ENCODE results near the gene MPP3.
"Not testable (repeated sequence)": the region's sequence is repeated elsewhere in the genome, so short reads cannot be mapped to it uniquely, and the experiment has no call there.

MPP3 gene

DNA sequence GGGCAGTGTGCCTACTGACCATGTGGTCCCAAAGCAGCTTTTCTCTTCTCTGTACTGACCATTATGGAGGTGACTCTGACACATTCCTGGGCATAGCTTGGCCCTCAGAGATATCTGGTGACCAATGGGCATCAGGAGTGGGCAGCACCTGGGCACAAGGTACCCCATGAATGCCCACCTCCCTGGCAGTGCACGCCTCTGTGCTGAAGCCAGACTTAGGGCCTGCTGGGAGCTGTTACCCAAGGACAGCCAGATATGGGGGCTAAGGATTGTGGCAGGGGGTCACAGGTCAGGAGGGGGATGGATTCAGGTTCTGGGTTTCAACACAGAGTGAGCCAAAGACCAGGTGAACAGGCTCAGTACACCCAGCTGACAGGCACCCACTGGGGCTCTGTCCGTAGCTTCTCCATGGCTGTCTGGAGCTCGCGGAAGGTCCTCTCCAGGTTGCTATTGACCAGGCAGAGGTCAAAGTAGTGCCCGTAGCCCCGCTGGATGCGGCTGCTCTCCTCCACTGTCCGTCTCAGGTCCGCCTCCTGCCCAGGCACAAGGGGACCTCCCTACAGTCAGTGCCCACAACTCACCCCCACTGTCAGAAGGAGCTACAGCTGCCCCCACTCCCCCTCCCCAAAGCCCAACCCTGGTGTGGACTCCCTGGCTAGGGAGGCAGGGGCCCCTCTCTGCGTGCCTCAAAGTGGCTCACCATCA, 44.7 kb upstream of the MPP3 start:
- TF ChIP-seq Cebpa-rat (IDR thresholded peaks at IDR 0.05) = no peak
- H3K9me3 ChIP-seq (replicated peaks in 1 of 11) = peaks cover 0 to 10% (median 0%) of the 10 kb centered on the region in 11 experiments; a peak in 3 of 22 replicates
- H3K4me3 ChIP-seq = no peak overlapping the region
- H3K4me2 ChIP-seq = no peak overlapping the region
- no peaks in the 10 kb centered on the region for H3K27me3 ChIP-seq
- H3K4me1 ChIP-seq = peaks cover 0 to 4% (median 0%) of the 10 kb centered on the region in 10 experiments; a peak in 2 of 20 replicates
- H4K20me1 ChIP-seq = peaks cover 0 to 10% (median 0%) of the 10 kb centered on the region in 11 experiments; a peak in 2 of 22 replicates
- no peak overlapping the region for H3K9ac ChIP-seq
- H3K36me3 ChIP-seq = no peaks in the 10 kb centered on the region
- no peak overlapping the region for H3K27ac ChIP-seq

DNA sequence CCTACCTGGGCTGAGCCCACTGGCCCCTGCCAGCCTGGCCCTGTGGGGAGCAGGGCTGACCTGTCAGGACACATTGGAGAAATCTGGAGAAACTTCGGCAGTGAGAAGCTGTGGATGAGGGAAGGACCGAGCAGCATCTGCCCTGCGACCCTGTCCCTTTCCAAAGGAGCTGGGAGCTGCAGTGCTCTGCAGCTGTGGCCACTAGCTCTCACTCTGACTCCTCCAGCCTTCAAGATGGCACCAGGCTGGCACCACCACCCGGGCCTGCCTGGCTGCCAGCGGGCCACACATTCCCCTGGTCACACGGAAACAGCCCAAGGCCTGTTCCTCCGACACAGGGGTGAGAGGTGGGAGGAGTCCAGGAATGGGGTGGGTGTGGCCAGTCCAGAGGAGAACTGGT, 44.1 kb upstream of the MPP3 start:
- Histone ChIP-seq H3K4me3 (no peak overlapping the region), H4K20me1 (peaks cover 0 to 10% (median 0%) of the 10 kb centered on the region in 11 experiments; a peak in 2 of 22 replicates), H3K4me2 (no peak overlapping the region), H3K27me3 (no peaks in the 10 kb centered on the region), H3K36me3 (no peaks in the 10 kb centered on the region), H3K4me1 (peaks cover 0 to 4% (median 0%) of the 10 kb centered on the region in 10 experiments; a peak in 2 of 20 replicates), H3K27ac (no peak overlapping the region), H3K9ac (no peak overlapping the region), H3K9me3 (replicated peaks in 1 of 11) (peaks cover 0 to 10% (median 0%) of the 10 kb centered on the region in 11 experiments; a peak in 3 of 22 replicates)
- TF ChIP-seq Cebpa-rat (IDR thresholded peaks at IDR 0.05) = no peak

DNA sequence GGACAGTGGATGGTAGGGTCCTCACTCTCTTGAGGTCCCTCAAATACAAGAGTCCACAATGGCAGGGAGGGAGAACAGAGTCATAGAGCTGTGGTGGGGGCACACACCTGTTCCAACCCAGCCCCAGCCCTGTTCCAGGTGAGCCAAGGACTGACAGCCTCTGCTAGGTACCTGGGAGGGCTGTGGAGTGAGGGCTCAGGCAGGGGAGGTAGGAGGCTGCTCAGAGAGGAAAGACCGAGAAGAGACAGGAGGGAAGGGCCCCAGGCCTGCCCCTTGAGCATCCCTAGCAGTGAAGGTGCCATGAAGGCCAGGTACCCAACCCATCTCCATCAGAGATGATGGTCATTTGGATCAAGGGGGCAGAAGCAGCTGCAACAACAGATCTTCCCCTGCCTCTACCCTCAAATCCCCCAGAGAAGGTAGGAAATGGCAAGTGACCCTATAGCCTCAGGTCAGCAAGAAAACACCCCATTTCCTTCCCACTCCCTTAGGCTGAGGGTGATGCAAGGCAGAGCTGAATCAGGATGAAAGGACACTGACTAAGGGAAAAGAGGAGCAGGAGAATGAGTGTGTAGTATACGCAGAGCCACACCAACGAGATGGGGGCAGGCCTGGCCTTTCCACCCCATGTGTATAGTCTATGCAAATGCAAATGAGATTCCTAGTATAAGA, 42.7 kb upstream of the MPP3 start:
- no peak for TF ChIP-seq Cebpa-rat (IDR thresholded peaks at IDR 0.05)
- Histone ChIP-seq H3K27ac (no peak overlapping the region), H3K9ac (no peak overlapping the region), H3K9me3 (replicated peaks in 1 of 11) (peaks cover 0 to 10% (median 0%) of the 10 kb centered on the region in 11 experiments; a peak in 3 of 22 replicates), H3K4me1 (peaks cover 0 to 4% (median 0%) of the 10 kb centered on the region in 10 experiments; a peak in 2 of 20 replicates), H3K27me3 (no peaks in the 10 kb centered on the region), H4K20me1 (peaks cover 0 to 7% (median 0%) of the 10 kb centered on the region in 11 experiments; a peak in 2 of 22 replicates), H3K4me3 (no peak overlapping the region), H3K4me2 (no peak overlapping the region), H3K36me3 (no peaks in the 10 kb centered on the region)

DNA sequence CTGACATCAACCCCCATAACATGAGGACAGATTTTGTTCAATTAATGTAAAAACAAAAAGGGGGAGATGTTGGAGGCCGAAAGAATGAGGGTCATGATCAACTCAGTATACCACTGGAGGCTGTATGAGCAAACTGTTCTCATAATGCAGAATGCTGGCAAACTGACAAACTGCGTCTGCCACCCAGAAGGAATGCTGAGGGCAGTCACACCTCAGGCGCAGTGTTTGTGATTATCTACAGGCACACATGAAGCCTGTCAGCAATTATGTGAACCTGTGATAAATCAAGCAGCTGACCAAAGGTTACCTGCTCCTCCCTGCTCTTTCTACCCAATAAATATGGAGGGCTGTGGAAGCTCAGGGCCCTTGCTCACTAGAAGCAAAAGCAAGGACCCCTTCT, 41.3 kb upstream of the MPP3 start:
- peaks cover 0 to 4% (median 0%) of the 10 kb centered on the region in 10 experiments; a peak in 2 of 20 replicates for H3K4me1 ChIP-seq
- no peak overlapping the region for H3K27ac ChIP-seq
- H4K20me1 ChIP-seq = peaks cover 0 to 6% (median 0%) of the 10 kb centered on the region in 11 experiments; a peak in 1 of 22 replicates
- H3K27me3 ChIP-seq = no peaks in the 10 kb centered on the region
- H3K9me3 ChIP-seq (replicated peaks in 1 of 11) = peaks cover 0 to 10% (median 0%) of the 10 kb centered on the region in 11 experiments; a peak in 4 of 22 replicates
- H3K9ac ChIP-seq = no peak overlapping the region
- no peak overlapping the region for H3K4me3 ChIP-seq
- H3K4me2 ChIP-seq = no peak overlapping the region
- no peaks in the 10 kb centered on the region for H3K36me3 ChIP-seq
- no peak for TF ChIP-seq Cebpa-rat (IDR thresholded peaks at IDR 0.05)

DNA sequence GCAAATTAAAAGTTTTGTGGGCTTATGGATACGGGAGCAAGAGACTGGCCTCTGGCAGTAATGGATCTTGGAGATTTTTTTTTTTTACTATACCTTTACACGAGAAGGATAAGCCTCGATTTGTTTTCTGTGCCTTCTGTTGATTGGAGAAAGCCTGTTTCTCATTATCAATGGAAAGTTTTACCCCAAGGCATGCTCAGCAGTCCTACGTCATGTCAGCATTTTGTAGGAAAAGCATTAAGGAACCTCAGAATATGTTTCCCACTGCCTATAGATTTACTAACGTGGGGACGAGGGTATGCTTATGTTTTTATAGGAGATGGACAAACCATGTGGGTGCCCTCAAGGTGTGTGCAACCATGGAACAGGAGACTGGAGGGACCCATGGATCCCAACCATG, 40.9 kb upstream of the MPP3 start:
- H3K36me3 ChIP-seq = no peaks in the 10 kb centered on the region
- TF ChIP-seq Cebpa-rat (IDR thresholded peaks at IDR 0.05) = no peak

DNA sequence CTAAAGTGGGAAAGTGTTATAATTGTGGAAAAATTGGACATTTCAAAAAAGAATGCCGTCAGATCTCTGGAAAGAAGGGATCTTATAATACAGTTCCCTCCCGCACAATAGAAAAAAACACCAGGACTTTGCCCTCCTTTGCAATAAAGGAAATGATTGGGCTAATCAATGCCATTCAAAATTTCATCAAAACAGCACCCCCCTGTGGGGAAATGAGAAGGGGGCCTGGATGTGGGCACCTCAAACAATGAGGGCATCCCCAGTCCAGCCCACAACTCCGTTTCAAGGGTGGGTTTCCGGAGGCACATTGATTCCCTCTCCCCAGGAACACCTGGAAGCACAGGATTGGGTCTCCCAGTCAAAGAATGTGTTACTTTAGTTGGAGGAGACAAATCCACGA, 40.1 kb upstream of the MPP3 start:
- Histone ChIP-seq H3K36me3 (no peaks in the 10 kb centered on the region), H3K9ac (no peak overlapping the region), H3K4me2 (no peak overlapping the region), H3K4me3 (no peak overlapping the region), H3K4me1 (peaks cover 0 to 8% (median 3%) of the 10 kb centered on the region in 10 experiments; a peak in 9 of 20 replicates), H4K20me1 (0 out of 22 replicates have a peak, but pooled peaks cover 0 to 3% (median 0%) of the 10 kb centered on the region in 11 experiments), H3K9me3 (replicated peaks in 1 of 11) (peaks cover 0 to 16% (median 10%) of the 10 kb centered on the region in 11 experiments; a peak in 13 of 22 replicates), H3K27me3 (no peaks in the 10 kb centered on the region), H3K27ac (no peak overlapping the region)
- TF ChIP-seq Cebpa-rat (IDR thresholded peaks at IDR 0.05) = no peak

More for the DNA sequence above, 40.9 kb upstream of the MPP3 start:
- Histone ChIP-seq H3K4me2 (no peak overlapping the region), H3K4me3 (no peak overlapping the region), H3K4me1 (peaks cover 0 to 3% (median 0%) of the 10 kb centered on the region in 10 experiments; a peak in 3 of 20 replicates), H3K27me3 (no peaks in the 10 kb centered on the region), H3K9me3 (replicated peaks in 1 of 11) (peaks cover 0 to 12% (median 4%) of the 10 kb centered on the region in 11 experiments; a peak in 12 of 22 replicates), H4K20me1 (peaks cover 0 to 6% (median 0%) of the 10 kb centered on the region in 11 experiments; a peak in 1 of 22 replicates), H3K27ac (no peak overlapping the region), H3K9ac (no peak overlapping the region)

DNA sequence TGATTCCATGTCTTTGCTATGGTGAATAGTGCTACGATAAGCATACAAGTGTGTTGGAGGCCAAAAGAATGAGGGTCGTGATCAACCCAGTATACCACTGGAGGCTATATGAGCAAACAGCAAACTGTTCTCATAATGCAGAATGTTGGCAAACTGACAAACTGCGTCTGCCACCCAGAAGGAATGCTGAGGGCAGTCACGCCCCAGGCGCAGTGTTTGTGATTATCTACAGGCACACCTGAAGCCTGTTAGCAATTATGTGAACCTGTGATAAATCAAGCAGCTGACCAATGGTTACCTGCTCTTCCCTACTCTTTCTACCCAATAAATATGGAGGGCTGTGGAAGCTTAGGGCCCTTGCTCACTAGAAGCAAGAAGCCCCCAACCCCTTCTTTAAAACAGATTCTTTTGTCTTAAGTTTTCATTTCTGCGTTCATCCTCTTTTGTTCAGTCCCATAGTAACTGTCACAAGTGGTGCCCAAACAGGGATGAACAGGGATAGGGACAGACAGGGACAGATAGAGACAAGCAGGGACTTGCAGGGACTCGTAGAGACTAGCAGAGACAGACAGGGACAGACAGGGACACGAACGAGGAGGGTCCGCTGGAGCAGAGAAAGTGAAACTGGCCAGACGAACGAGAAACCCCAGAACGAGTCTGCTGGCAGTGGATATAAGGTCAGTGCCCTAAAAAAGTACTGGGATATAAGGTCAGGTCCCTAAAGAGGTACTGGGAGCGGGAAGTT, 39.2 kb upstream of the MPP3 start:
- no peak overlapping the region for H3K9ac ChIP-seq
- TF ChIP-seq Cebpa-rat (IDR thresholded peaks at IDR 0.05) = no peak
- no peaks in the 10 kb centered on the region for H3K27me3 ChIP-seq
- 0 out of 22 replicates have a peak overlapping the region, but pooled peaks of 1 of the 11 experiments have one; percentile 20 for H3K4me2 ChIP-seq
- no peaks in the 10 kb centered on the region for H4K20me1 ChIP-seq
- H3K36me3 ChIP-seq = no peaks in the 10 kb centered on the region
- peaks cover 0 to 16% (median 10%) of the 10 kb centered on the region in 11 experiments; a peak in 13 of 22 replicates for H3K9me3 ChIP-seq (replicated peaks in 1 of 11)
- H3K4me1 ChIP-seq = peaks cover 0 to 18% (median 4%) of the 10 kb centered on the region in 10 experiments; a peak in 9 of 20 replicates
- H3K27ac ChIP-seq = no peak overlapping the region
- H3K4me3 ChIP-seq = no peak overlapping the region

DNA sequence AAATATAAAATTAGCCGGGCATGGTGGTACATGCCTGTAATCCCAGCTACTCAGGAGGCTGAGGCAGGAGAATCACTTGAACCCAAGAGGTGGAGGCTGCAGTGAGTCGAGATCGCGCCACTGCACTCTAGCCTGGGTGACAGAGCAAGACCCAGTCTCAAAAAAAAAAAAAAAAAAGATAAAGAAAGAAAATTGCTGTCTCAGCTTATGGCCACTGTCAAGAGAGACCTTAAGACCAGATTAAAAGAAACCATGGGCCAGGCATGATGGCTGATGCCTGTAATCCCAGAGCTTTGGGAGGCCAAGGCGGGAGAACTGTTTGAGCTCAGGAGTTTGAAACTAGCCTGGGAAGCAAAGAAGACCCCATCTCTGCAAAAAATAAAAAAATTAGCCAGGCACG, 36.1 kb upstream of the MPP3 start:
- H3K4me3 ChIP-seq, H3K27me3 ChIP-seq, H3K27ac ChIP-seq, H3K4me2 ChIP-seq, H4K20me1 ChIP-seq, H3K36me3 ChIP-seq, H3K9ac ChIP-seq: not testable (repeated sequence)
- Histone ChIP-seq H3K9me3 (replicated peaks in 1 of 11) (peaks cover 0 to 12% (median 10%) of the 10 kb centered on the region in 11 experiments; a peak in 13 of 22 replicates), H3K4me1 (peaks cover 0 to 28% (median 4%) of the 10 kb centered on the region in 10 experiments; a peak in 9 of 20 replicates)
